ENCODE measurements around the gene ADM5.

ADM5 gene

DNA sequence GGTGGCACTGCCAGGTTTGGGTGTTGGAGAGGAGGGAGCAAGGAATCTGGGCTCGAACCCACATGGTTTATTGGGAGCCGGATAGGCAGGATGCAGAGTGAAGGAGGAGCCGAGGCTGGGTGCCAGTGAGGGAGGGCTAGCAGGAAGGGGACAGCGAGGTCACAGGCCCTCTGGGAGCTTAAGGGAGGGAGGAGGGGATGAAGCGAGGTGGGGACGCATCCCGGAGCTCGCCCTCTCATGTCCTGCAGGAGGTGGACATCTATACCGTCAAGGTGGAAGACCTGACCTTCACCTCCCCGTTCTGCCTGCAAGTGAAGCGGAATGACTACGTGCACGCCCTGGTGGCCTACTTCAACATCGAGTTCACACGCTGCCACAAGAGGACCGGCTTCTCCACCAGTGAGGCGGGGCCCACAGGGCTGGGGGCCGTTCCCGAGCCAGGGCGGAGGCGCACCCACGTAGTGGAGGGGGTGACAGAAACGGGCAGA lies 3.5 kb upstream of the ADM5 start:
- Histone ChIP-seq H3K4me1 (ENCODE audit: control insufficient read depth, low read depth, low read length) (no peaks in the 10 kb centered on the region), H3K36me3 (ENCODE audit: control insufficient read depth, low read depth, low read length) (peaks cover 68% of the 10 kb centered on the region), H3K4me3 (ENCODE audit: low read length) (no peak overlapping the region), H3K9me3 (ENCODE audit: control insufficient read depth, low read depth, low read length) (no peaks in the 10 kb centered on the region), H3K9ac (ENCODE audit: low read length) (no peak overlapping the region), H3K27me3 (ENCODE audit: control insufficient read depth, insufficient read depth, low read length) (no peaks in the 10 kb centered on the region), H3K27ac (ENCODE audit: low read length) (no peak overlapping the region)

DNA sequence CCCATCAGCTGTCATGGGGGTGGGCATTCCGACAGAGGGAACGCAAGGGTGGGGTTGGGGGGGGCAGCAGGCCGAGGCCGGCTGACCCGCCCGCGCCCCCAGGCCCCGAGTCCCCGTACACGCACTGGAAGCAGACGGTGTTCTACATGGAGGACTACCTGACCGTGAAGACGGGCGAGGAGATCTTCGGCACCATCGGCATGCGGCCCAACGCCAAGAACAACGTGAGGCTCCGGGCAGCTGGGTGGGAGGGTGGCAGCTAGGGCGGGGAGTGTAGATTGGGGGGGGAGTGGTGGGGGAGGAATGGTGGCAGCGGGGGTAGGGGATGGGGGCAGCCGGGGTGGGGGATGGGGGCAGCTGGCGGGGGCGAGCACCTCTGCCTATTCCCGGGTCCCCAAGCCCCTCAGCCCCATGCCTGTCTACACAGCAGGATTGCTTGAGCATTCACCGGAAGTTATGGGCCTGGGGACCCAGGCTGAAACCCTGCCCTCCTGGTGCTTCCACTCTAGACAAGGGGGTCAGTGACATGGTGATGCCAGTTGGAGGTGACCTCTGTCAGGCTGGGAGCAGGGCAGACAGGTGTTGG lies 2.8 kb upstream of the ADM5 start:
- Histone ChIP-seq H3K9me3 (ENCODE audit: control insufficient read depth, low read depth, low read length) (no peaks in the 10 kb centered on the region), H3K4me1 (ENCODE audit: control insufficient read depth, low read depth, low read length) (no peaks in the 10 kb centered on the region), H3K36me3 (ENCODE audit: control insufficient read depth, low read depth, low read length) (peaks cover 63% of the 10 kb centered on the region), H3K4me3 (ENCODE audit: low read length) (no peak overlapping the region), H3K27ac (ENCODE audit: low read length) (no peak overlapping the region), H3K9ac (ENCODE audit: low read length) (no peak overlapping the region), H3K27me3 (ENCODE audit: control insufficient read depth, insufficient read depth, low read length) (no peaks in the 10 kb centered on the region)

DNA sequence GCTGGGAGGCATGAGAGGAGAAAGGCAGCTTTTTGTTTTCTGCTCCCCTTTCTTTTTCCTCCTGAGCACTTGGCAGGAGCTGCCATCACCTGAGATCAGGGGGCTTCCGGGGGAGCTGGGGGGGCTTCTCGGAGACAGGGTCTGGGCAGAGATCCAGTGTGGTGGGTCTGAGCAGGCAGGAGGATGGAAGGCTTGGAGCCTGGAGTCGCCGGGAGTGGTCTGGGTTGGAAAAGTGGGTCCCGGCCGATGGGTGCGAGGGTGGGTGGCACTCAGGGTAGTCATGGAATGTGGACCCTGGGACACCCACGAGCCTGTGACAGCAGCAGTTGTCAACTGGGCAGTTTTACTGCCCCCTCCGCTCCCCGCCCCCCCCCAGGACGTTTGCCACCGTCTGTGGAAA lies 2.2 kb upstream of the ADM5 start:
- H3K4me3 ChIP-seq (ENCODE audit: low read length), result no peak overlapping the region
- no peaks in the 10 kb centered on the region for H3K9me3 ChIP-seq (ENCODE audit: control insufficient read depth, low read depth, low read length)
- peaks cover 57% of the 10 kb centered on the region for H3K36me3 ChIP-seq (ENCODE audit: control insufficient read depth, low read depth, low read length)
- no peaks in the 10 kb centered on the region for H3K4me1 ChIP-seq (ENCODE audit: control insufficient read depth, low read depth, low read length)
- H3K27ac ChIP-seq (ENCODE audit: low read length), result no peak overlapping the region
- no peak overlapping the region for H3K9ac ChIP-seq (ENCODE audit: low read length)
- H3K27me3 ChIP-seq (ENCODE audit: control insufficient read depth, insufficient read depth, low read length), result no peaks in the 10 kb centered on the region

DNA sequence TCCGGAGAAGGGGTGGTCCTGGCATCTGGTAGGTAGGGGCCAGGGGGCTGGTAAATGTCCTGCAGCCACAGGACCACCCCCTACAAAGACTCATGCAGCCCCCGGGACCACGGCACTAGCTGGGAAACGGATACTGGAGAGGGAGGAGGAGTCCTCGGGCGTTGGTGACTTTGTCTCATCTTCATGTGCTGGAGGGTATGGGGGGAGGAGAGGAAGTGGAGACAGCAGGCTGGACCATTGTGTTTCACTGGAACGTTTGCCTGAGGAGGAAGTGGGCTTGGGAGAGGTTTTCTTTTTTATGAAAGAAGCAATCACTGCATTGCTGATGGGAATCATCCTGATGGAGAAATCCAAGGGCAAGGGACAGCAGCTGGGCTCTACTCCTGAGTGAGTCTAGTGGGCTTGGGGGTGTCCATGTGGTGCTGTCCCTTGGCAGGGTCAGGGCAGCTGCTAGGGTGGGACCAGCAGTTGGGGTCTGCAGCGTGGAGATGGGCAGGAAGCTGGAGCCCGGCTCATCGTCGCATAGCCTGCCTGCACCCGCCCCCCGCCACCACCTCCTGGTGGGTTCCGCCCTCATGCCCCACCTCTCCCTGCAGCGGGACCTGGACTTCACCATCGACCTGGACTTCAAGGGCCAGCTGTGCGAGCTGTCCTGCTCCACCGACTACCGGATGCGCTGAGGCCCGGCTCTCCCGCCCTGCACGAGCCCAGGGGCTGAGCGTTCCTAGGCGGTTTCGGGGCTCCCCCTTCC lies 1.7 kb upstream of the ADM5 start:
- Histone ChIP-seq H3K27me3 (ENCODE audit: control insufficient read depth, insufficient read depth, low read length) (no peaks in the 10 kb centered on the region), H3K27ac (ENCODE audit: low read length) (no peak overlapping the region), H3K9me3 (ENCODE audit: control insufficient read depth, low read depth, low read length) (no peaks in the 10 kb centered on the region), H3K4me1 (ENCODE audit: control insufficient read depth, low read depth, low read length) (no peaks in the 10 kb centered on the region), H3K9ac (ENCODE audit: low read length) (no peak overlapping the region), H3K36me3 (ENCODE audit: control insufficient read depth, low read depth, low read length) (peaks cover 51% of the 10 kb centered on the region), H3K4me3 (ENCODE audit: low read length) (no peak overlapping the region)

DNA sequence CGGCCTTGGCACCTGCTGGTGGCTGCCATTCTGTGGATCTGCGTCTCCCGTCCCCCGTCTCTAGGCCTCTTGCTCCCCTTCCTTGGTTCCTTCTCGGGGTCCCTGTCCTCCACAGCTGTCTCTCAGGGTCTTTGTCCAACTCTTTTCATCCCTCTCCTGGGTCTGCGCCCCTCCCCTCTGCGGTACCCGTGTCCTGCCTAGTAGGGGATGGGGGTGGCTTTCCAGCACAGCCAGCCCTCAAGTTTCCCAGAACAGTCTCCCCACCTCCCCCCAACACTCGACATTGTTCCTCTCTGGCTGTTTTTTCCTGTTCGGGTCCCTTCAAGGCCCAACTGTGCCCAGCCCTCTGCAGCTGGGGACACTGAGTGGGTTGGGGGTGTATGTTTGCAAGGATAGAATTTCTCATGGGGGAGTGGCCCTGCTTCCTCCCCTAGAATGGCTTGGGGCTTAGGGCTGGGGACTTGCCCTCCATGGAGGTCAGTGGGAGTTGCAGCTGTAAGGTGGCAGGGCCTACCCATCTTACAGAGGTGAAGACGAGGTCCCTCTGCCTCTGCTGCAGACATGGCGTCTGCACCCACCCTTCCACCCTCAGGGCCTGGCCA lies 762 bp upstream of the ADM5 start:
- no peak overlapping the region for H3K4me3 ChIP-seq (ENCODE audit: low read length)
- H3K4me1 ChIP-seq (ENCODE audit: control insufficient read depth, low read depth, low read length), result no peaks in the 10 kb centered on the region
- H3K27ac ChIP-seq (ENCODE audit: low read length), result no peak overlapping the region
- no peaks in the 10 kb centered on the region for H3K9me3 ChIP-seq (ENCODE audit: control insufficient read depth, low read depth, low read length)
- no peak overlapping the region for H3K9ac ChIP-seq (ENCODE audit: low read length)
- H3K27me3 ChIP-seq (ENCODE audit: control insufficient read depth, insufficient read depth, low read length), result no peaks in the 10 kb centered on the region
- H3K36me3 ChIP-seq (ENCODE audit: control insufficient read depth, low read depth, low read length), result peaks cover 50% of the 10 kb centered on the region

DNA sequence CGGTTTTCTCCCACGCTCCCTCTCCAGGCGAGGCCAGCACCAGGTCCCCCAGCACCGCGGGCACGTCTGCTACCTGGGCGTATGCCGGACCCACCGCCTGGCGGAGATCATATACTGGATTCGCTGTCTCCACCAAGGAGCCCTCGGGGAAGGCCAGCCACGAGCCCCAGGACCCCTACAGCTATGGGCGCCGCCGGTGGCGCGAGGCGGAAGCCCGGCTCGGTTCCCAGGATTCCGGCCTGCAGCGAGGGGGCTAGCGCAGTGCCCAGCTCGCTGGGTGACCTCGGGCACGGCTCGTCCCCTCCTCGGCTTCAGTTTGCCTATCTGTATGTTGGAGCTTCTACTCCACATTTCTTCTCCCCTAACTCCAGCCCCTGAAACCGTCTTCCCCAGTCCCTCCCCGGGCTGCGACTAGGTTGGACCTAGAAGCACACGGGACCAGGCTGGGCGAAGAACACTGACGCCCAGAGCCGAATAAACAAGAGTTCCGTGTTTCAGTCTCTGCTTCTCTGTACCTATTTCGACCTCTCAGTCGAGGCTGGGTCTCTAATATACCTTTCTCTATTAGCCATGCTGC lies 773 bp downstream of the ADM5 start:
- Histone ChIP-seq H3K9me3 (ENCODE audit: control insufficient read depth, low read depth, low read length) (no peaks in the 10 kb centered on the region), H3K4me3 (ENCODE audit: low read length) (peak overlapping the region; percentile 79), H3K27me3 (ENCODE audit: control insufficient read depth, insufficient read depth, low read length) (no peaks in the 10 kb centered on the region), H3K27ac (ENCODE audit: low read length) (peak overlapping the region; percentile 48), H3K36me3 (ENCODE audit: control insufficient read depth, low read depth, low read length) (peaks cover 36% of the 10 kb centered on the region), H3K4me1 (ENCODE audit: control insufficient read depth, low read depth, low read length) (no peaks in the 10 kb centered on the region), H3K9ac (ENCODE audit: low read length) (peak overlapping the region; percentile 64)

DNA sequence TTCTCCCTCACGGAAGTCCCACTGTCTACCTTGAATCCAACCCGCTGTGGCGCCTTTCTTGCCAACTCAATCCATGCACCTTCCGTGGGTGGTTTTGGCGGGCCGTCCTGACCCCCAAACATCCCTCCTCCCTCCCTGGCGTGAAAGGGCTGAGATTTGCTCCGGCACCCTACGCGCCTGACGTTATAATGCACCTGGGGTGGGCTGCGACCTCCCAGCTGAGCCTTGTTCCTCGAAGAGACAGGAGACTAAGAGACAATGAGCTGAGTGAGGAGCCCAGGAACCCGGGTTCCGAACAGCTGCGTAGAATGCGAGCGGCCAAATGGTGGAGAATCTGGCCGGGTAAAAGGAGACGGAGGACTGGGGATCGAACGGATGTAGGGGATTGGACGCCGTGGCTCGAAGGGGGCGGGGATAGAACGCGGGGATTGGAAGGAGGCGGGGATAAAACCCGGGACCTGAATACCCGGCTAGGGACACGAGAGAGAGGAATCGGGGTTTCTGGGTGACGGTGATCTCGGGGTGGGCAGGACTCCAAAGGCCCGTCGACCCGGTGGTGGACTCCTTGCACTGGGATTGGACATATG lies 1.4 kb downstream of the ADM5 start, which contains the start of gene CPT1C:
TSS of gene CPT1C (plus strand) at position 461 of the 587 bp plus-strand sequence. CDS start 1,137 bp downstream, outside the sequence.
- peak within 1 kb of the TSS; percentile 79 for H3K4me3 ChIP-seq (ENCODE audit: low read length)
- H3K27ac ChIP-seq (ENCODE audit: low read length), result peak within 1 kb of the TSS; percentile 48
- H3K9me3 ChIP-seq (ENCODE audit: control insufficient read depth, low read depth, low read length), result no peaks in the 10 kb centered on the region

DNA sequence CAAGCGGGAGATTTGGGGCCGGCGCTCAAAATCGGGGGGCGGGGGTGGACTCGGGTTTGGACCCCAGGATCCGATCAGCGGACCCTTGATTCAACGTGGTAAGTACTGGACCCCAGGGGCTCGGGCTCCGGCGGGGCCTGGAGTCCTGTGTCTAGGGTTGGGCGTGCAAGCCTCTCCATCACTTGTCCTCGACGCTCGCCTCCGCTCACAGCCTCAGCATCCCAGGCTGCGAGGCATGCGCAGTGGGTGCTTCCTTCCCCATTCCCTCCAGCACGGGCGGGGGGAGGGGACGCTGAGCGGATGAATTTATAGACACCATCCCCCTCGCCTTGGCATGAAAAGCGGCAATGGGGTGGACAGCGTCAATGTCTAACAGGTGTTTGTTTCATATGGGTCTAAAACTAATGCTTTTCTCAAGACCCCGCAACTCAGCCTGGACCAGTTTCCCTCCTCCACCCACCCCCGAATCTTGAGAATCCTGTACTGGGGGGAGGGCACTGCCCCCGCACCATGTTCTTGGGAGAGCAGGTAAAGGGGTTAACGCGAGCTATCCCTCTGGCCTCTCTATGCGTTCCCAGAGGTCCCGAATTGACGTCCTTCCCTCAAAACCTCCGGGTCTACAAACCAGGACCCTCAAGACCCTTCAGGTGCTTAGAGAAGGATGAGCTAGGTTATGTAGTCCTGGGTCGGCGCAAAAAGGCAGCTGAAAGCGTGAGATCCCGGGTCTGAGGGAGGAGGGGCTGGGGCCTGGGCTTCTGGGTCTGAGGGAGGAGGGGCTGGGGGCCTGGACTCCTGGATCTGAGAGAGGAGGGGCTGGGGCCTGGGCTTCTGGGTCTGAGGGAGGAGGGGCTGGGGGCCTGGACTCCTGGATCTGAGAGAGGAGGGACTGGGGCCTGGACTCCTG lies 2.1 kb downstream of the ADM5 start:
- H3K4me3 ChIP-seq (ENCODE audit: low read length), result peak overlapping the region; percentile 79
- peak overlapping the region; percentile 64 for H3K9ac ChIP-seq (ENCODE audit: low read length)
- H3K4me1 ChIP-seq (ENCODE audit: control insufficient read depth, low read depth, low read length), result no peaks in the 10 kb centered on the region
- no peaks in the 10 kb centered on the region for H3K9me3 ChIP-seq (ENCODE audit: control insufficient read depth, low read depth, low read length)
- H3K27me3 ChIP-seq (ENCODE audit: control insufficient read depth, insufficient read depth, low read length), result no peaks in the 10 kb centered on the region
- H3K36me3 ChIP-seq (ENCODE audit: control insufficient read depth, low read depth, low read length), result peaks cover 23% of the 10 kb centered on the region
- H3K27ac ChIP-seq (ENCODE audit: low read length), result peak overlapping the region; percentile 46

More for the DNA sequence above, 1.4 kb downstream of the ADM5 start, which contains the start of gene CPT1C:
- no peaks in the 10 kb centered on the region for H3K27me3 ChIP-seq (ENCODE audit: control insufficient read depth, insufficient read depth, low read length)
- peak within 1 kb of the TSS; percentile 64 for H3K9ac ChIP-seq (ENCODE audit: low read length)
- peaks cover 30% of the 10 kb centered on the region for H3K36me3 ChIP-seq (ENCODE audit: control insufficient read depth, low read depth, low read length)
- no peaks in the 10 kb centered on the region for H3K4me1 ChIP-seq (ENCODE audit: control insufficient read depth, low read depth, low read length)

DNA sequence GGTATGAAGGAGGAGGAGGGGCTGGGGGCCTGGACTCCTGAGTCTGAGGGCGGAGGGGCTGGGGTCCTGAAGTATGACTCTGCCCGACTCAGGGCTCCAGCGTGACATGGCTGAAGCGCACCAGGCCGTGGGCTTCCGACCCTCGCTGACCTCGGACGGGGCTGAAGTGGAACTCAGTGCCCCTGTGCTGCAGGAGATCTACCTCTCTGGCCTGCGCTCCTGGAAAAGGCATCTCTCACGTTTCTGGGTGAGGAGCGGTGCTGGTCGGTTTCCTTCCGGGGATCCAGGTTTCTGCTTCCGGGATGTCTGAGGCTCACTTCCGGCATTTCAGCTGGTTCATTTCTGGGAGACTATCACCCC lies 2.7 kb downstream of the ADM5 start:
- no peak overlapping the region for H3K27ac ChIP-seq (ENCODE audit: low read length)
- no peaks in the 10 kb centered on the region for H3K9me3 ChIP-seq (ENCODE audit: control insufficient read depth, low read depth, low read length)
- no peaks in the 10 kb centered on the region for H3K4me1 ChIP-seq (ENCODE audit: control insufficient read depth, low read depth, low read length)
- peak overlapping the region; percentile 79 for H3K4me3 ChIP-seq (ENCODE audit: low read length)
- no peak overlapping the region for H3K9ac ChIP-seq (ENCODE audit: low read length)
- H3K36me3 ChIP-seq (ENCODE audit: control insufficient read depth, low read depth, low read length), result peaks cover 25% of the 10 kb centered on the region
- H3K27me3 ChIP-seq (ENCODE audit: control insufficient read depth, insufficient read depth, low read length), result no peaks in the 10 kb centered on the region

DNA sequence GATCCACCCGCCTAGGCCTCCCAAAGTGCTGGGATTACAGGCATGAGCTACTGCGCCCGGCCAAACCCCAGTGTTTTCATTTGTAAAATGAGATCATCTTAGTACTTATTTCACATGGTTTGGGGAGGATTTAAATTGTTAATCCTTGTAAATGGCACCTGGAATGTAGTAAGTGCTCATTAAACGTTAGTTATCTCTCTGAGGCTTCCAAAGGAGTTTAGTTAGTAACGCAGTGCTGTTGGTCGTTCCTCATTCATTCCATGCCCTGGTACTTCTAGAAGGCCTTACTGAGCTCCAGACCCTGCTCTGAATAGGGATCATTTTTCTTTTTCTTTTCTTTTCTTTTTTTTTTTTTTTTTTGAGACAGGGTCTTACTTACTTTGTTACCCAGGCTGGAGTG lies 6.7 kb downstream of the ADM5 start:
- Histone ChIP-seq H3K36me3 (ENCODE audit: control insufficient read depth, low read depth, low read length) (peaks cover 17% of the 10 kb centered on the region), H3K27me3 (ENCODE audit: control insufficient read depth, insufficient read depth, low read length) (no peaks in the 10 kb centered on the region), H3K4me1 (ENCODE audit: control insufficient read depth, low read depth, low read length) (no peaks in the 10 kb centered on the region), H3K4me3 (ENCODE audit: low read length) (no peak overlapping the region), H3K9ac (ENCODE audit: low read length) (no peak overlapping the region), H3K27ac (ENCODE audit: low read length) (no peak overlapping the region), H3K9me3 (ENCODE audit: control insufficient read depth, low read depth, low read length) (no peaks in the 10 kb centered on the region)
